Stimulated activated CD4-positive, alpha-beta T cell treated with anti-CD3 and anti-CD28 coated beads, Interleukin-2, amount 100 ng/mL, for 24 hours (primary cell): Measurements from ENCODE around the gene SF3A1.

Source experiments
- DNase-seq, 2 donors: peaks; one replicate each; pipeline ENCODE4 v3.0.0-alpha.2; 2020

The SF3A1 gene

GRCh38 chr22:30299322-30299721 is 57.4 kb downstream of the SF3A1 start:
- no peak for DNase-seq

GRCh38 chr22:30297991-30298701 is 58.5 kb downstream of the SF3A1 start:
- DNase-seq, result no peak

GRCh38 chr22:30297276-30297990 is 59.3 kb downstream of the SF3A1 start:
- DNase-seq, result no peak

GRCh38 chr22:30296833-30297232 is 59.9 kb downstream of the SF3A1 start:
- DNase-seq, result no peak

- no peak for DNase-seq
Observed at GRCh38 chr22:30296324-30296723, 60.4 kb downstream of the SF3A1 start.

GRCh38 chr22:30295576-30295975 is 61.1 kb downstream of the SF3A1 start:
- no peak for DNase-seq

- no peak for DNase-seq
Observed at GRCh38 chr22:30294830-30295229, 61.9 kb downstream of the SF3A1 start.

- no peak for DNase-seq
Observed at GRCh38 chr22:30294066-30294465, 62.6 kb downstream of the SF3A1 start.

GRCh38 chr22:30293026-30293425 is 63.7 kb downstream of the SF3A1 start:
- DNase-seq, result no peak

GRCh38 chr22:30292069-30292970 is 64.4 kb downstream of the SF3A1 start:
- DNase-seq, result no peak

GRCh38 chr22:30291058-30291892 is 65.4 kb downstream of the SF3A1 start:
- DNase-seq, result no peak

- no peak for DNase-seq
Observed at GRCh38 chr22:30290342-30291057, 66.2 kb downstream of the SF3A1 start.

GRCh38 chr22:30289980-30290313 is 66.7 kb downstream of the SF3A1 start:
- no peak for DNase-seq

- DNase-seq, result peak; percentile 93 to 96
Observed at GRCh38 chr22:30289141-30289979, 67.3 kb downstream of the SF3A1 start, which contains the start of gene CASTOR1. TSS of gene CASTOR1 (minus strand) at chr22:30289505. CDS start at chr22:30289497, 8 bp downstream.

GRCh38 chr22:30288419-30289140 is 68.1 kb downstream of the SF3A1 start:
- no peak for DNase-seq

- DNase-seq, result peak; percentile 93
Observed at GRCh38 chr22:30287648-30288418, 68.9 kb downstream of the SF3A1 start.

GRCh38 chr22:30286813-30287647 is 69.7 kb downstream of the SF3A1 start:
- DNase-seq, result peak; percentile 93 to 94

- no peak for DNase-seq
Observed at GRCh38 chr22:30286331-30286730, 70.4 kb downstream of the SF3A1 start.
